HFFc6 (cell line): ENCODE measurements around the gene CFAP251. TPM values are rescaled to one million over a fixed set of nuclear protein-coding genes. Genes with fewer than 3 reads are reported as not detected.

Experiments used
- DNase-seq: peaks from one replicate; pipeline ENCODE4 v3.0.0-alpha.2; 2018
- H3K27ac Mint-ChIP-seq: 2 replicates; pipeline ENCODE4 v1.8.0; 2020; ENCODE audit warnings: mild to moderate bottlenecking, mixed read lengths
- H3K27me3 Mint-ChIP-seq: 2 replicates; pipeline ENCODE4 v1.8.0; 2021; ENCODE audit warnings: mild to moderate bottlenecking, moderate library complexity, mixed read lengths; ENCODE audit not compliant: insufficient read depth
- H3K36me3 Mint-ChIP-seq: 2 replicates; pipeline ENCODE4 v1.8.0; 2021; ENCODE audit warnings: low read depth, mixed read lengths
- H3K4me1 Mint-ChIP-seq: 2 replicates; pipeline ENCODE4 v1.8.0; 2020; ENCODE audit warnings: low read depth, mixed read lengths
- H3K4me3 Mint-ChIP-seq: 2 replicates; pipeline ENCODE4 v1.8.0; 2020; ENCODE audit warnings: mild to moderate bottlenecking, moderate library complexity, mixed read lengths
- H3K9me3 Mint-ChIP-seq: 2 replicates; pipeline ENCODE4 v1.8.0; 2020; ENCODE audit warnings: mild to moderate bottlenecking, mixed read lengths
- CTCF ChIP-seq: fragments of 200-600 bp; sonication (generic); IDR thresholded peaks from 2 replicates; pipeline ENCODE4 v1.5.0; 2021; ENCODE audit warnings: antibody characterized with exemption, mild to moderate bottlenecking
- total RNA-seq, 6 experiments: library from RNA; stranded (reverse); fragmentation: NEBNext Ultra II Directional; extraction: Animal tissue kit (Norgen Biotek cat#: 25700); gene quantifications; 2 replicates in 1 of 6; 3 replicates in 5 of 6; pipeline ENCODE4 v1.2.3, GENCODE V29; 2021

Gene CFAP251
- total RNA-seq, 6 experiments from 2014 or later = 0.66 to 4.2 (median 3.3) TPM

- DNase-seq = no peak
- TF ChIP-seq CTCF = no peak
- no peaks in the 10 kb centered on the region for H3K9me3 Mint-ChIP-seq
- H3K4me3 Mint-ChIP-seq = no peak overlapping the region
- no peak overlapping the region for H3K27ac Mint-ChIP-seq
- peaks cover 7% of the 10 kb centered on the region; the same call in 1 of the 2 replicates for H3K4me1 Mint-ChIP-seq
- H3K36me3 Mint-ChIP-seq = no peaks in the 10 kb centered on the region
- peaks cover 2% of the 10 kb centered on the region; the same call in 1 of the 2 replicates for H3K27me3 Mint-ChIP-seq
These were observed 132.3 kb downstream of the CFAP251 start for GRCh38 chr12:122050706-122051105.

GRCh38 chr12:122051231-122051876 lies 133.0 kb downstream of the CFAP251 start:
- no peaks in the 10 kb centered on the region for H3K36me3 Mint-ChIP-seq
- H3K4me1 Mint-ChIP-seq = peaks cover 7% of the 10 kb centered on the region; the same call in 1 of the 2 replicates
- no peak for DNase-seq
- H3K27ac Mint-ChIP-seq = no peak overlapping the region
- no peak for TF ChIP-seq CTCF
- peaks cover 2% of the 10 kb centered on the region; the same call in 1 of the 2 replicates for H3K27me3 Mint-ChIP-seq
- no peak overlapping the region for H3K4me3 Mint-ChIP-seq
- no peaks in the 10 kb centered on the region for H3K9me3 Mint-ChIP-seq

- no peaks in the 10 kb centered on the region; the same call in 1 of the 2 replicates for H3K36me3 Mint-ChIP-seq
- H3K27me3 Mint-ChIP-seq = peaks cover 2% of the 10 kb centered on the region; the same call in 1 of the 2 replicates
- H3K27ac Mint-ChIP-seq = no peak overlapping the region
- peaks cover 12% of the 10 kb centered on the region for H3K4me1 Mint-ChIP-seq
- DNase-seq = no peak
- no peak for TF ChIP-seq CTCF
- H3K4me3 Mint-ChIP-seq = no peak overlapping the region
- no peaks in the 10 kb centered on the region for H3K9me3 Mint-ChIP-seq
These were observed 133.9 kb downstream of the CFAP251 start for GRCh38 chr12:122052285-122052684.

Other genes starting within 250 kb of the CFAP251 start
- under 1 TPM in 5 of 6 experiments, not detected in 1; 0.14 to 0.40 (median 0.23) TPM for gene MORN3, start 248.9 kb upstream of the CFAP251 start, total RNA-seq
- 10 to 100 TPM in 5 of 6 experiments, 1 to 10 TPM in 1; 9.7 to 13.8 (median 12.6) TPM for gene TMEM120B, start 205.8 kb upstream of the CFAP251 start, total RNA-seq
- 1 to 10 TPM; 3.2 to 4.2 (median 3.6) TPM for gene RHOF, start 124.9 kb upstream of the CFAP251 start, total RNA-seq
- gene SETD1B, start 114.6 kb upstream of the CFAP251 start, total RNA-seq = 10 to 100 TPM; 18.5 to 22.0 (median 20.9) TPM
- gene HPD, start 59.7 kb upstream of the CFAP251 start, total RNA-seq = under 1 TPM in 4 of 6 experiments, not detected in 2; 0.14 to 0.25 (median 0.21) TPM
- gene PSMD9, start 29.8 kb upstream of the CFAP251 start, total RNA-seq = 10 to 100 TPM; 63.4 to 84.7 (median 75.1) TPM
- gene BCL7A, start 103.3 kb downstream of the CFAP251 start, total RNA-seq = 1 to 10 TPM; 2.6 to 3.8 (median 3.4) TPM
- gene MLXIP, start 160.2 kb downstream of the CFAP251 start, total RNA-seq = 10 to 100 TPM; 19.0 to 23.8 (median 21.7) TPM